K562 (cell line): Measurements from ENCODE around the gene RPS2. TPM values are rescaled to one million over a fixed set of nuclear protein-coding genes. Genes with fewer than 3 reads are reported as not detected.

Experiments
- ATF1 ChIP-seq, 2 experiments: fragments of 450-650 bp in 1 of 2; IDR thresholded peaks; 2 replicates each; pipeline ENCODE4 v1.6.1; 2016; ENCODE audit warnings: missing compliant biosample characterization in 1 of 2, missing genetic modification characterization in 1 of 2
- BRF2 ChIP-seq: IDR thresholded peaks from 3 replicates; pipeline ENCODE4 v1.6.1; 2011; ENCODE audit warnings: borderline replicate concordance, mild to moderate bottlenecking; ENCODE audit not compliant: insufficient read length, insufficient read depth
- CREM ChIP-seq: IDR thresholded peaks from 2 replicates; pipeline ENCODE4 v1.6.1; 2014; ENCODE audit warnings: antibody characterized with exemption, low read depth
- DDX20 ChIP-seq: fragments of 450-650 bp; IDR thresholded peaks from 2 replicates; pipeline ENCODE4 v1.6.1; 2016; ENCODE audit warnings: missing genetic modification characterization, low read depth, mild to moderate bottlenecking, missing compliant biosample characterization, moderate library complexity
- MAX ChIP-seq: sonication (generic); formaldehyde crosslinking; IDR thresholded peaks from 2 replicates; pipeline ENCODE4 v1.9.0; 2022; ENCODE audit warnings: mild to moderate bottlenecking, missing genetic modification reagents
- PTTG1 ChIP-seq: fragments of 450-650 bp; IDR thresholded peaks from 2 replicates; pipeline ENCODE4 v1.6.1; 2016; ENCODE audit warnings: low read depth, mild to moderate bottlenecking, missing genetic modification characterization, missing compliant biosample characterization
- RBFOX2 ChIP-seq: fragments of 200-400 bp; formaldehyde crosslinking; IDR thresholded peaks from 2 replicates; pipeline ENCODE4 v1.6.1; 2017; ENCODE audit warnings: low read depth, mild to moderate bottlenecking, low read length, moderate library complexity
- SOX6 ChIP-seq: fragments of 450-650 bp; IDR thresholded peaks from 2 replicates; pipeline ENCODE4 v1.6.1; 2014; ENCODE audit warnings: mild to moderate bottlenecking
- TEAD4 ChIP-seq, 2 experiments: sonication (generic) in 1 of 2; formaldehyde crosslinking in 1 of 2; IDR thresholded peaks; 2 replicates each; pipeline versions ENCODE4 v1.6.1 to v1.8.0; 2012 to 2022; ENCODE audit warnings: borderline replicate concordance in 1 of 2, inconsistent platforms in 1 of 2, low read length in 1 of 2, mild to moderate bottlenecking in 1 of 2, missing genetic modification reagents in 1 of 2
- ZBED1 ChIP-seq: IDR thresholded peaks from 2 replicates; pipeline ENCODE4 v1.6.1; 2014
- ZBTB5 ChIP-seq: fragments of 450-650 bp; IDR thresholded peaks from 2 replicates; pipeline ENCODE4 v1.6.1; 2017; ENCODE audit warnings: antibody characterized with exemption
- ZBTB9 ChIP-seq: fragments of 450-650 bp; formaldehyde crosslinking; IDR thresholded peaks from 2 replicates; pipeline ENCODE4 v1.4.0; 2020; ENCODE audit warnings: mild to moderate bottlenecking, moderate library complexity
- ZNF121 ChIP-seq: sonication (generic); formaldehyde crosslinking; conservative IDR thresholded peaks from 2 replicates; pipeline ENCODE4 v1.8.0; 2022; ENCODE audit warnings: missing genetic modification reagents
- ZNF395 ChIP-seq: fragments of 200-800 bp; sonication (Bioruptor generic); IDR thresholded peaks from 2 replicates; pipeline ENCODE4 v1.6.1; 2017; ENCODE audit warnings: missing genetic modification characterization, missing compliant biosample characterization
- ZNF436 ChIP-seq: fragments of 250-450, 450-650 bp; sonication (Bioruptor Pico); formaldehyde crosslinking; IDR thresholded peaks from 2 replicates; pipeline ENCODE4 v1.7.0; 2020; ENCODE audit warnings: mild to moderate bottlenecking
- polyA plus RNA-seq, 8 experiments: library from polyadenylated mRNA; depleted of rRNA in 4 of 8; stranded (reverse) in 5 of 8; unstranded in 3 of 8; fragments of >200 nt; fragmentation: Nextera tagmentation in 2 of 8; fragmentation: Illumina TruSeq in 1 of 8; extraction: Ambion mirVana in 2 of 8; extraction: Trizol in 1 of 8; gene quantifications; 2 replicates each; pipeline versions ENCODE4 v1.2.1 to v1.2.3, GENCODE V29; 2011 to 2014; ENCODE audit warnings: inconsistent platforms in 1 of 8, missing spikeins in 1 of 8
- total RNA-seq, 7 experiments: library from RNA; depleted of rRNA in 6 of 7; stranded (reverse); fragments of >200 nt in 6 of 7; fragmentation: Illumina TruSeq in 2 of 7; extraction: Trizol in 2 of 7; gene quantifications; 2 replicates each; pipeline versions ENCODE4 v1.2.1 to v1.2.3, GENCODE V29; 2011 to 2021; ENCODE audit warnings: low replicate concordance in 1 of 7
- TF ChIP-seq, protein P1 (sequence below): fragments of 450-650 bp; formaldehyde crosslinking; IDR thresholded peaks from 2 replicates; pipeline ENCODE4 v1.4.0; 2020; ENCODE audit warnings: mild to moderate bottlenecking, moderate library complexity
- TF ChIP-seq, protein P2 (sequence below): fragments of 450-650 bp; formaldehyde crosslinking; IDR thresholded peaks from 2 replicates; pipeline ENCODE4 v1.4.0; 2022; ENCODE audit warnings: mild to moderate bottlenecking, moderate library complexity

Gene RPS2
- total and polyA plus RNA-seq, 9 of the 15 experiments (the other 6 are each of a cell fraction or from before 2014, with no cell fraction given): 834 to 4,794 (median 3,793) TPM

DNA sequence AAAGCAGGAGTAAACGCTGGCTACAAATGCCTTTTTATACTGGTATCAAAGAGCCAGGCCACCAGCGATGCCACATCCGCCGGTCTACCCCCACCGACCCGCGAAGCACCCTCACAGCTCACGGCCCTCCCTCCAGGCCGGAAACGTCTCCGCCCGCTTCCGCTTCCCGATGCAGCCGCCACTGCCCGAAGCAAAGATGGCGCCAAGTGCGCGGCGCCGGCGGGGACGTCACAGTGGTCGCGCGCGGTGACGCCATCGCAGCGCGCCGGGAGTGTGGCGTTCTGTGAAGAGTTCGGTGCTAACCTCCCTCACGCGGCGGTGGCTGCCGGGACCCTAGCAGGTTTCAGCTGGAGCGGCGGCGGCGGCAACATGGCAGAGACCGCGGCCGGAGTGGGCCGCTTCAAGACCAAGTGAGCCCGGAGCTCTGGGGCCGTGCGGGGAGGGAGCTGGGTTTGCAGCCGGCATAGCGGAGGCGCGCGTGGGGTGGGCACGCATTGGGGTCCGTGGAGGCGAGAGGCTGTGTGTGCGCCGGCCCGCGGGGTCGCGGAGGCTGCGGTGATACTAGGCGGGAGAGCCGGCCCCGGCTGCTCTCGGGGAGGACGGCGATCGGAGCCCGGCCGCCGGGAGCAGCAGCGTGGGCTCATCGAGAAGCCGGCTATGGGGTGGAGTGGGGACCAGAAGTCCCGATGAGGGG lies 7.3 kb upstream of the RPS2 start, which contains the start of gene TBL3 (continued):
- TF ChIP-seq ZBTB5 (no peak), SOX6 (0 out of 2 replicates have a peak, but pooled peaks have one; percentile 28), ZNF436 (CRISPR knock-in tag) (peak; percentile 30; the same call in 1 of the 2 replicates), ZNF121 (CRISPR knock-in tag) (no peak), PTTG1 (tag) (no peak), ZNF395 (CRISPR knock-in tag) (peak; percentile 72; the same call in 1 of the 2 replicates), TEAD4 (IDR thresholded peaks at IDR 0.05; ENCODE audit: low read length) (0 out of 2 replicates have a peak, but pooled peaks have one; percentile 9), TEAD4 (CRISPR knock-in tag; IDR thresholded peaks at IDR 0.05; ENCODE audit: borderline replicate concordance) (no peak), ZBTB9 (peak; percentile 86; the same call in 1 of the 2 replicates), ATF1 (CRISPR knock-in tag; IDR thresholded peaks at IDR 0.05) (peak; percentile 100), ATF1 (tag; IDR thresholded peaks at IDR 0.05) (peak; percentile 100), DDX20 (tag) (no peak), BRF2 (no peak), MAX (peak; percentile 91), ZBED1 (peak; percentile 53; the same call in 1 of the 2 replicates), CREM (peak; percentile 100), RBFOX2 (peak; percentile 91)
- TF ChIP-seq, protein P1, sequence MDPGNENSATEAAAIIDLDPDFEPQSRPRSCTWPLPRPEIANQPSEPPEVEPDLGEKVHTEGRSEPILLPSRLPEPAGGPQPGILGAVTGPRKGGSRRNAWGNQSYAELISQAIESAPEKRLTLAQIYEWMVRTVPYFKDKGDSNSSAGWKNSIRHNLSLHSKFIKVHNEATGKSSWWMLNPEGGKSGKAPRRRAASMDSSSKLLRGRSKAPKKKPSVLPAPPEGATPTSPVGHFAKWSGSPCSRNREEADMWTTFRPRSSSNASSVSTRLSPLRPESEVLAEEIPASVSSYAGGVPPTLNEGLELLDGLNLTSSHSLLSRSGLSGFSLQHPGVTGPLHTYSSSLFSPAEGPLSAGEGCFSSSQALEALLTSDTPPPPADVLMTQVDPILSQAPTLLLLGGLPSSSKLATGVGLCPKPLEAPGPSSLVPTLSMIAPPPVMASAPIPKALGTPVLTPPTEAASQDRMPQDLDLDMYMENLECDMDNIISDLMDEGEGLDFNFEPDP: no peak
- TF ChIP-seq, protein P2, sequence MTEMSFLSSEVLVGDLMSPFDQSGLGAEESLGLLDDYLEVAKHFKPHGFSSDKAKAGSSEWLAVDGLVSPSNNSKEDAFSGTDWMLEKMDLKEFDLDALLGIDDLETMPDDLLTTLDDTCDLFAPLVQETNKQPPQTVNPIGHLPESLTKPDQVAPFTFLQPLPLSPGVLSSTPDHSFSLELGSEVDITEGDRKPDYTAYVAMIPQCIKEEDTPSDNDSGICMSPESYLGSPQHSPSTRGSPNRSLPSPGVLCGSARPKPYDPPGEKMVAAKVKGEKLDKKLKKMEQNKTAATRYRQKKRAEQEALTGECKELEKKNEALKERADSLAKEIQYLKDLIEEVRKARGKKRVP (CRISPR knock-in tag): no peak
